Right forelimb (tissue), 1 donor: ENCODE measurements around the gene GPR84.

Experiments used
- DNase-seq: peaks from one replicate; pipeline ENCODE4 v3.0.0-alpha.2; 2018

Gene GPR84

DNA sequence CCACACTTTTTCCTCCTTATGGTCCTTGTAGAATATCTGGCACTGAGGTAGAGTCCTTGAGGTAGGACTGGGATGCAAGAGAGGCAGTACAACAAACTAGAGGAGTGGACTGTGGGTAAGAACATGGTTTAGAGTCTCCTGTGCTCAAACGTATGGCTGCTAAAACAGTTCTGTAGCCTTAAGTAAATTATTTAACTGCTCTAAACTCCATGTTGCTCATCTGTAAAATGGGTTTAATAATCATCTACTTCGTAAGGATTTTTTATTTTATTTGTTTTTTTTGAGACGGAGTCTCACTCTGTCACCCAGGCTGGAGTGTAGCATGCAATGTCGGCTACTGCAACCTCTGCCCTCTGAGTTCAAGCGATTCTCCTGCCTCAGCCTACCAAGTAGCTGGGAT, 42.9 kb downstream of the GPR84 start:
- no peak for DNase-seq
